Left lung (tissue), 10 donors: Measurements from ENCODE around the gene AK5. TPM values are rescaled to one million over a fixed set of nuclear protein-coding genes. Genes with fewer than 3 reads are reported as not detected.

ENCODE experiments used
- ATAC-seq: fragments of 200-7000 bp; cut with Tn5 transposase; one replicate; pipeline ENCODE4 v1.9.1; 2020; ENCODE audit warnings: moderate library complexity
- DNase-seq, 4 donors: peaks; one replicate each; pipeline ENCODE4 v3.0.0-alpha.2; 2013 to 2020
- H3K27ac ChIP-seq, 2 donors: fragments of 200-600 bp; sonication (generic) in 1 of 2; one replicate each; pipeline versions ENCODE4 v1.5.0 to v1.8.0; 2020 to 2021
- H3K27me3 ChIP-seq, 2 donors: fragments of 200-600 bp; sonication (generic) in 1 of 2; one replicate each; pipeline versions ENCODE4 v1.5.0 to v1.8.0; 2020 to 2021
- H3K36me3 ChIP-seq, 2 donors: fragments of 200-600 bp; sonication (generic) in 1 of 2; one replicate each; pipeline versions ENCODE4 v1.5.0 to v1.8.0; 2020 to 2021
- H3K4me1 ChIP-seq, 2 donors: fragments of 200-600 bp; one replicate each; pipeline ENCODE4 v1.8.0; 2021
- H3K4me3 ChIP-seq, 2 donors: fragments of 200-600 bp; sonication (generic) in 1 of 2; one replicate each; pipeline versions ENCODE4 v1.5.0 to v1.8.0; 2020 to 2021; ENCODE audit warnings: mild to moderate bottlenecking in 1 of 2
- H3K9me3 ChIP-seq, 2 donors: fragments of 200-600 bp; sonication (generic) in 1 of 2; one replicate each; pipeline versions ENCODE4 v1.5.0 to v1.8.0; 2020 to 2021
- intact Hi-C, 2 donors: fragments of 100-400 bp; cut with DNase I; formaldehyde crosslinking; loops; one replicate each; pipeline versions ENCODE4 v1.11.2 to v1.14.2; 2022
- polyA plus RNA-seq, 6 donors: library from polyadenylated mRNA; unstranded; fragments of 120-200 nt; gene quantifications; one replicate each; pipeline ENCODE4 v1.2.1, GENCODE V29; 2013; ENCODE audit not compliant: insufficient read length in 6 of 6
- total RNA-seq, 2 donors: library from RNA; stranded (reverse); fragmentation: NEBNext Ultra II Directional; extraction: Animal tissue kit (Norgen Biotek cat#: 25700); gene quantifications; one replicate each; pipeline ENCODE4 v1.2.1, GENCODE V29; 2021
- TF ChIP-seq, protein P1 (sequence below), 2 donors: fragments of 200-600 bp; sonication (generic) in 1 of 2; IDR thresholded peaks; one replicate each; pipeline versions ENCODE4 v1.5.0 to v1.8.0; 2021; ENCODE audit warnings: antibody characterized with exemption in 2 of 2
- donor health status: DM: no; HTN: yes; CAD: no.
- donor health status: DM: no; HTN: no; CAD: no.

Gene AK5
- total and polyA plus RNA-seq, 8 donors = 0.29 to 1.4 (median 0.80) TPM

DNA sequence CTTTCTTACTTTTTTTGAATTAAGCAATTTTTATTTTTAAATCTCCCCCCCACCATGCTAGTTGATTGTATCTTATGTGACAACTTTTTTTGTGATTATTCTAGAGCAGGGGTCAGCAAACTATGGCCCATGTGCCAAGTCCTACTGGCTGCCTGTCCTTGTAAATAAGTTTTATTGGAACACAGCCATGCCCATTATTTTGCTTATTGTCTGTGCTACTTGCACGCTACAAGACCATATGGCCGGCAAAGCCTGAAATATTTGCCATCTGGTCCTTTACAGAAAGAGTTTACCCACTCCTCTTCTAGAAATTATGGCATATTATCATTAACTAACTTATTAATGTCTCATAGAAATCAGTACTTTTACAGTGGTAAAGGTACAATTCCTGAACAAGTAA lies 51.7 kb downstream of the AK5 start:
- no peaks in the 10 kb centered on the region for H3K27me3 ChIP-seq
- no peaks in the 10 kb centered on the region for H3K36me3 ChIP-seq
- H3K9me3 ChIP-seq = no peaks in the 10 kb centered on the region
- intact Hi-C loops = no loop called here
- TF ChIP-seq, protein P1, sequence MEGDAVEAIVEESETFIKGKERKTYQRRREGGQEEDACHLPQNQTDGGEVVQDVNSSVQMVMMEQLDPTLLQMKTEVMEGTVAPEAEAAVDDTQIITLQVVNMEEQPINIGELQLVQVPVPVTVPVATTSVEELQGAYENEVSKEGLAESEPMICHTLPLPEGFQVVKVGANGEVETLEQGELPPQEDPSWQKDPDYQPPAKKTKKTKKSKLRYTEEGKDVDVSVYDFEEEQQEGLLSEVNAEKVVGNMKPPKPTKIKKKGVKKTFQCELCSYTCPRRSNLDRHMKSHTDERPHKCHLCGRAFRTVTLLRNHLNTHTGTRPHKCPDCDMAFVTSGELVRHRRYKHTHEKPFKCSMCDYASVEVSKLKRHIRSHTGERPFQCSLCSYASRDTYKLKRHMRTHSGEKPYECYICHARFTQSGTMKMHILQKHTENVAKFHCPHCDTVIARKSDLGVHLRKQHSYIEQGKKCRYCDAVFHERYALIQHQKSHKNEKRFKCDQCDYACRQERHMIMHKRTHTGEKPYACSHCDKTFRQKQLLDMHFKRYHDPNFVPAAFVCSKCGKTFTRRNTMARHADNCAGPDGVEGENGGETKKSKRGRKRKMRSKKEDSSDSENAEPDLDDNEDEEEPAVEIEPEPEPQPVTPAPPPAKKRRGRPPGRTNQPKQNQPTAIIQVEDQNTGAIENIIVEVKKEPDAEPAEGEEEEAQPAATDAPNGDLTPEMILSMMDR (IDR thresholded peaks at IDR 0.05) = no peak
- ATAC-seq (no peak), DNase-seq (no peak)
- H3K4me3 ChIP-seq = no peak overlapping the region
- no peaks in the 10 kb centered on the region for H3K4me1 ChIP-seq
- no peak overlapping the region for H3K27ac ChIP-seq

DNA sequence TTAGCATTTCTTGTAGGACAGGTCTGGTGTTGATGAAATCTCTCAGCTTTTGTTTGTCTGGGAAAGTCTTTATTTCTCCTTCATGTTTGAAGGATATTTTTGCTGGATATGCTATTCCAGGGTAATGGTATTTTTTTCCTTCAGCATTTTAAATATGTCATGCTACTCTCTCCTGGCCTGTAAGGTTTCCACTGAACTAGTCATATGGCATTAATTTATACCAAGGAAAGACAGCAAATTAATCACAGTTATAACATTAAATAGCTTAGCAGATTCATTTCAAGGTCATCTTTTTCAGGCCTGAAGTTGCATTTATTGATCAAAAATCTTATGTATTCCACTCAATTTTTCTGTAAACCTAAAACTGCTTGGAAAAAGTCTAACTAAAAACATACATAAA lies 54.9 kb downstream of the AK5 start:
- TF ChIP-seq, protein P1 (IDR thresholded peaks at IDR 0.05) = no peak
- intact Hi-C loops = no loop called here
- Histone ChIP-seq H3K4me1 (no peaks in the 10 kb centered on the region), H3K27ac (no peak overlapping the region), H3K4me3 (no peak overlapping the region), H3K27me3 (no peaks in the 10 kb centered on the region), H3K36me3 (no peaks in the 10 kb centered on the region), H3K9me3 (no peaks in the 10 kb centered on the region)
- ATAC-seq (no peak), DNase-seq (no peak)

DNA sequence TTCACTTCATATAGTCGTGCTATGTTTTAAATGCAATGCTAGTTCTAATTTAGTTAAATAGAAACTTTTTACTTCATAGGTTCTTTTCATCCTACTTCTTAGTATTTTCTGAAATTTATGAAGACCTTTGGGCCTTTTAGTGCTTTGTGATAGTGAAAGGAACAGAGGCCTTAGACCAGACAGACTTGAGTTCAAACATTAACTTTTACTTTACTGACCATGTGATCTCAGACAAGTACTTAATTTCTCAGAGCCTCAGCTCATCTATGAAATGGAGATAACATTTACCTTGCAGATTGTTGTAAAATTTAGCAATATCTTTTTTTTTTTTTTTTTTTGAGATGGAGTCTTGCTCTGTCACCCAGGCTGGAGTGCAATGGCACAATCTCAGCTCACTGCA lies 57.5 kb downstream of the AK5 start:
- no peak overlapping the region for H3K27ac ChIP-seq
- no peaks in the 10 kb centered on the region for H3K4me1 ChIP-seq
- no peaks in the 10 kb centered on the region for H3K9me3 ChIP-seq
- intact Hi-C loops = no loop called here
- DNase-seq = no peak
- no peak overlapping the region for H3K4me3 ChIP-seq
- no peaks in the 10 kb centered on the region for H3K36me3 ChIP-seq
- ATAC-seq = no peak
- TF ChIP-seq, protein P1 (IDR thresholded peaks at IDR 0.05) = no peak
- no peaks in the 10 kb centered on the region for H3K27me3 ChIP-seq

DNA sequence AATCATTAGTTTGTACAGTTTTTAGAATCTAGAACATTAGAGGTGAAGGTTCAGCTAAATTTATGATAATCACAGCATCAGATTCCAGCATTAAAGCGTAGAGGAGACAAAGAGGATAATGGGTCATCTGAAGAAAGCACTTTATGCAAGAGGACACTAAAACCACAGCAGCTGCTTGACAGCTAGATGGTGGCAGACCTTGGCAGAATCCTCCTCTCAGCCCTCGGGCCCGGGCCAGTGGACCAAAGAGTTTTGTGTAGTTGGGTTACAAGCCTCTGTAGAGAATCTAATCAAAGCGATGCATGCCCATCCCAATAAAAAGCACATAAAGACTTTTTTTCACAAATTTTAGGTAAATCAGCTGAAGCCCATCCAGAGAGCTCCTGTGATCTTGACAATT lies 59.4 kb downstream of the AK5 start:
- intact Hi-C loops = no loop called here
- ATAC-seq = no peak

DNA sequence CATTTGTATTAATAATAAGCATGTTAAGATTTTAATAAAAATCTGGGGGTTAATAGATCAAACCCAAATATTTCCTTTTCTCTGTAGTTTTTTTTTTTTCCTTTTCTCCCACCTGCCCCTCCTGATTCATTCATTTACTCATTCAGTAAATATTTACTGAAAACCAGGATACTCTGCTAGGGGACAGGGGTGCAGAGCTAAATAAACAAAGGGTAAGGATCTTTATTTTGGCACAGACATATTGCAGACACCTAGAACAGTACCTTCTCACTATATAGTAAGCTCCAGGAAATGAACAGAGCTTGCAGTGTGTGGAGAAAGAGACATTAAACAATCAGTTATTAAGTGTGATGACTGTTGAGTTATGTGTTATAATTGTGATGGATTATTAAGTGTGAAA lies 60.9 kb downstream of the AK5 start:
- TF ChIP-seq, protein P1 (IDR thresholded peaks at IDR 0.05) = no peak
- Histone ChIP-seq H3K36me3 (no peaks in the 10 kb centered on the region), H3K9me3 (no peaks in the 10 kb centered on the region), H3K27ac (no peak overlapping the region), H3K27me3 (no peaks in the 10 kb centered on the region), H3K4me1 (no peaks in the 10 kb centered on the region), H3K4me3 (no peak overlapping the region)
- intact Hi-C loops = no loop called here
- no peak for ATAC-seq
- no peak for DNase-seq

More for the DNA sequence above, 59.4 kb downstream of the AK5 start:
- TF ChIP-seq, protein P1 (IDR thresholded peaks at IDR 0.05) = no peak
- no peak for DNase-seq
- H3K27me3 ChIP-seq = no peaks in the 10 kb centered on the region
- H3K9me3 ChIP-seq = no peaks in the 10 kb centered on the region
- no peaks in the 10 kb centered on the region for H3K4me1 ChIP-seq
- no peak overlapping the region for H3K27ac ChIP-seq
- no peaks in the 10 kb centered on the region for H3K36me3 ChIP-seq
- no peak overlapping the region for H3K4me3 ChIP-seq
